NCI-H748 treated with DMSO at 0.1 percent for 48 hours (cell line): ENCODE results near the gene VMO1.

Source experiments
- DNase-seq: peaks from one replicate; lab custom pipeline; 2025; lab: John Stamatoyannopoulos, UW

VMO1 gene

DNA sequence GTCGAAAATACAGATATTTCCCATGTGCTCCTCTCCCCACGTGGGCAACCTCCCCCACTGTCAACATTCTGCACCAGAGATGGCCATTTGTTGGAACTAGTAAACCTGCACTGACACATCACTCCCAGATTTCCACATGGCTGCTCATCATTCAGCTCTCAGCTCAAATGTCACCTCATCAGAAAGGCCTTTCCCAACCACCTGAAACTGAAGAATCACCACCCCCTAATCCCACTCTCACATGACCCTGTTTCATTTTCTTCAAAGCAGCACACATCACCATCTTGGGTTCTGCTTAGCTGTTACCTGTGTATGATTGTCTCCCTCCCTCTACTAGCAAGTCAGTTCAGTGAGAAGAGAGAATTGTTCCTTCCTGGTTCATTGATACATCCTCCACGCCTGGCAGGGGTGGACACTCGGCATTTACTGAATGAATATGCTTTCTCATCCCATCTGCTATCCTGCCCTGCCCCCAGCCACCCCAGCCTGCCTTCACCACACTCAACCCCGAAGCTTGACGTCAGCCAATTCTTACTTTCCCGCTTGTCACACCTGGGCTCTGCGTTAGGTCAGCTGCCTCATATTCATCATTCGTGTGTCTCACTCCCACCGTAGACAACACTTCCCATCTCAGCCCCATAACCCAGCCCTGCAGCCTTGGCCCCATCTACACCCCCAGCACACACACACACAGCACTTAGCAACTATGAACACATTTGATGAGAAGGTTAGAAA, 14.5 kb upstream of the VMO1 start:
- DNase-seq: no peak

DNA sequence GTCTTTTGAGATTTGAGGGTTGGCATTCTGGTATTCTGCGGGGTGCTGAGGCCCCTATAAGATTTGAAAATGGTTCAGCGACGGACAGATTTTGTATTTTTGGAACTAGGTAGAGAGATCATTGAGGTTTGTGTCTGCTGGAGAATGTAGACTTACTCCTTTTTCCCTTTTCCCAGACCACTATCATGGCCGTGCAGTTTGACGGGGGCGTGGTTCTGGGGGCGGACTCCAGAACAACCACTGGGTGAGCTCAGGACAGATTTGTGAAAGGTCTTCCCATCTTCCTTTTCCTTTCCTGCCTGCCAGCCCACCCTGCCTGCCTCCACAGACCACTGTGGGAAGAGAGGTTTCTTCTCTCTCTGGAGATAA, 10.4 kb upstream of the VMO1 start:
- DNase-seq: peak; percentile 29

DNA sequence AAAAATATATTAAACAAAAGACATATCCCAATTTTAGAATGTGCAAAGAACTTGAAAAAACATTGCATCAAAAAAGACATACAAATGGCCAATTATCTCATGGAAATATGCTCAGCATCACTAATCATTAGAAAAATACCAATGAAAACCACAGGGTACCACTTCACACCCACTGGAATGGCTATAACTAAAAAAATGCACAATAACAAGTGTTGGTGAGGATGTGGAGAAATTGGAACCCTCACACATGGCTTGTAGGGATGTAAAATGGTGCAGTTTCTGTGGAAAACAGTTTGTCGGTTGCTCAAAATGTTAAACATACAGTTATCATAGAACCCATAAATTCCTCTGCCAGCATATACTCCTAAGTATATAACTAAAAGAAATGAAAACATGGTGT, 9.0 kb upstream of the VMO1 start:
- no peak for DNase-seq

DNA sequence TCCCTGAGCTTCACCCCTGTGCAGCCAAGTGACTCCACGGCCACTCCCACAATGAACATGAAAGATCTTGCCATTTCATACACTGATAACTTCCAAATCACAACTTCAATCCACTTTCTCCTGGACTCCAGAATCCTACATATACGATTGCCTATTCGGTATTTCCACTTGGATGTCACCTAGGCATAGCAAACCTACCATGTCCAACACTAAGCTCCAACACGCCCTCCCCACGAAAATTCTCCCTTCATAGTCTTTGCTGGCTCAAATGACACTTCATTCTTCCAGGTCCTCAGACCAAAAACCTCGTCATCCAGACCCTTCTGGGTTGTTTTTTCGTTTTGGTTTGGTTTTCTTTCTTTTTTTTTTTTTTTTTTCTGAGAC, 4.5 kb upstream of the VMO1 start:
- DNase-seq: no peak

DNA sequence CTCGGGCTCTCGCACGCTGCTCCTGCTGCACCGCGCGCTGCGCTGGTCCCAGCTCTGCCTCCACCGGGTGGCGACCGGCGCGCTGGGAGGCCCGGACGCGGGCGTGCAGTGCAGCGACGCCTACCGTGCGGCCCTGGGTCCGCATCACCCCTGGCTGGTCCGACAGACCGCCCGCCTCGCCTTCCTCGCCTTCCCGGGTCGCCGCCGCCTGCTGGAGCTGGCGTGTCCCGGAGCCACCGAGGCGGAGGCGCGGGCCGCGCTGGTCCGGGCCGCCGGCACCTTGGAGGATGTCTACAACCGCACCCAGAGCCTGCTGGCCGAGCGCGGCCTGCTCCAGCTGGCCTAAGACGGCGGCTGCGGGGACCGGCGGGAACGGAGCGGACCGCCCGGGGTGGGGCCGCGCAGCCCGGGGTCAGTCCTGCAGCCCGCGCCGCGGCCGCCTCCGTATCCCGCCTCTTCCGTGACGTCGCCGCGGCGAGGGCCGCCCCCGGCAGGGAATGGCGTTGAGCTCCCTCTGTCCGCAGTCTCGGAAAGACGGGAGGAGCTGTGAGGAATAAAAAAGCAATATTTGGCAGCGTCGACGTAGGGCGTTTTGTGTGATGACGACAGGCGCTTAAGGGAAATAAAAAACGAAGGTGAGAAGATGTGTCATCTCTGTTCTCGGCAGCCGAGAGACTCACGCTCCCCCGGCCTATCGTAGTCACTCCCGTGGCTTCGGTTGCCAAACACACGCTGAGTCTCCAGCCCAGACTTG, 4.0 kb upstream of the VMO1 start:
- peak; percentile 64 for DNase-seq

DNA sequence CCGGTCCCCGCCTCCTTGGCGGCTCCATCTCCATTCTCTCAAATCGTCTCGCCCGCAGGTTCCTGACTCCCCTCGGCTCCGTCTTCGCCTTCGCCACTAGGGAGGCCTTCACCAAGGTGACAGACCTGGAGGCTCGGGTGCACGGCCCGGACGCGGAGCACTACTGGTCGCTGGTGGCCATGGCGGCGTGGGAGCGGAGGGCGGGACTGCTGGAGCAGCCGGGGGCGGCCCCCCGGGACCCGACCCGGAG, 3.5 kb upstream of the VMO1 start:
- DNase-seq: no peak

DNA sequence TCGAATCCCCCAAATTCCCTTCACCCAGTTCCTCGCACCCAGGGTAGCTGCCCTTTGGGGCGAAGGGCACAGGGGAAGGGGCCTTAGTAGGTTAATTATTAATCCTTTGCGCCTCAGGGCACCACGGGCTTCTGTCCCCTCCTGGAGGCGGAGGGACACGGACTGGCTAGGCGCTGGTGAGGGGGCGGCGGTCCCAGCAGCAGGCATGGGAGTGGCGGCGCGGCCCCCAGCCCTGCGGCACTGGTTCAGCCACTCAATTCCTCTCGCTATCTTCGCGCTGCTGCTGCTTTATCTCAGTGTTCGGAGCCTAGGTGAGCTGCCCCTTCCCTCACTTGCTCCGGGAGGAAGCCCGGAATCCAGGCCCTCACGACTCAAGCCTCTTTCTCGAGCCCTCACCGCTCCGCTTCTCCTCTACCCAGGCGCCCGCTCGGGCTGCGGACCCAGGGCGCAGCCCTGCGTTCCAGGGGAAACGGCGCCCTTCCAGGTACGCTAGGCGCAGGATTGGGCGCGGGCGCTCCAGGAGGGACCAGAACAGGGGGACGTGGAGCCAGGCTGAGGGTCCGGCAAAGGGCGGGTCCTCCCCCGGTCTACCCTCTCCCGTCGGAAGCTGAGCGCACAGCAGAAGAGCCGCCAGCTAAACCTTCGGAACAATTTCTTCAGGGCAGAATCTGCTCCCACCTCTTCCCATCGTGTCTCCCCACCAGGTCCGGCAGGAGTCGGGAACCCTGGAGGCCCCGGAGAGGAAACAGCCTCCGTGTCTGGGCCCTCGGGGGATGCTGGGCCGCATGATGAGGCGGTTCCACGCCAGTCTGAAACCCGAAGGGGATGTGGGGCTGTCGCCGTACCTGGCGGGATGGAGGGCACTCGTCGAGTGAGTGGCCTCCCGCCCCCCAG, 2.9 kb upstream of the VMO1 start, which contains the start of gene GLTPD2:
TSS of gene GLTPD2 (plus strand) at position 158 of the 894 bp plus-strand sequence. CDS start at position 206, 48 bp downstream.
- DNase-seq: no peak

DNA sequence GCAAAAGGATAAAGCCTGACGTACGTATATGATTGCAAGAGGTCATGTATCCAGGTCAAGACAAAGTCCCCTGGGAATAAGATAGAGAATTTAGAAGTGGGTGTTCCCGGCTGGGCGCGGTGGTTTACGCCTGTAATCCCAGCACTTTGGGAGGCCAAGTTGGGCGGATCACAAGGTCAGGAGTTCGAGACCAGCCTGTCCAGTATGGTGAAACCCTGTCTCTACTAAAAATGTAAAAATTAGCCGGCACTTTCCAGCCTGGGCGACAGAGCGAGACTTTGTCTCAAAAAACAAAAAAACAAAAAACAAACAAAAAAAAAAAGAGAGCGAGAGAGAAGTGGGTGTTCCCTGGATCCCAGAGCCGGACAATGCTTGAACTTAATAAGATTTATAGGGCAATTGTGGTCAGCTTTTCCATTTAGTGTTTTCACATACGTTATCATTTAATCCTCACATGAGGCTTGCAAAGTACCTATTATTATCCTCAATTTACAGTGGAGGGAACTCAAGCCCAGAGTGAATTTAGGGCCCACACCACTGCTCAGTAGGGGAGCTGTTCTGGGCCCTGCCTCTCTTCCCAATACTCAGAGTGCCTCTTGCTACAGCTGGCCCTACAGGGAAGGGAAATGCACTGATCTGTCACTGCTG, 2.1 kb upstream of the VMO1 start:
- no peak for DNase-seq

DNA sequence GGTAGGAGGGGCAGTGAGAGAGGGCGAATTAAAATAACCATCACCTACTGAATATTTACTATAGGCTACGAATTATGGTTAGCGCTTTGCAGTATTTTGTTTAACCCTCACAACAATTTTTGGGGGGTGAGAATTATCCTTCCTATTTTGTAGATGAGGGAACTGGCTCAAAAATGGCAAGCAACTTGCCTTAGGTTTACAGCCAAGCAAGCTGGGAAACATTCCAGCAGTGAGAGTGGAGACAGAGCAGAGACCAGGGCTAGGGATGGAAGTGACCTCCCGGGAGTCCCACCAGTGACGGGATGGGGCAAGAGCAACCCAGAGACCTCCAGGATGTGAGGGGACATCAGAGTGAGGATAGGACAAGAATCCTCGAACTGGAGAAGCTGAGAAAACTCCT, 352 bp upstream of the VMO1 start:
- no peak for DNase-seq

DNA sequence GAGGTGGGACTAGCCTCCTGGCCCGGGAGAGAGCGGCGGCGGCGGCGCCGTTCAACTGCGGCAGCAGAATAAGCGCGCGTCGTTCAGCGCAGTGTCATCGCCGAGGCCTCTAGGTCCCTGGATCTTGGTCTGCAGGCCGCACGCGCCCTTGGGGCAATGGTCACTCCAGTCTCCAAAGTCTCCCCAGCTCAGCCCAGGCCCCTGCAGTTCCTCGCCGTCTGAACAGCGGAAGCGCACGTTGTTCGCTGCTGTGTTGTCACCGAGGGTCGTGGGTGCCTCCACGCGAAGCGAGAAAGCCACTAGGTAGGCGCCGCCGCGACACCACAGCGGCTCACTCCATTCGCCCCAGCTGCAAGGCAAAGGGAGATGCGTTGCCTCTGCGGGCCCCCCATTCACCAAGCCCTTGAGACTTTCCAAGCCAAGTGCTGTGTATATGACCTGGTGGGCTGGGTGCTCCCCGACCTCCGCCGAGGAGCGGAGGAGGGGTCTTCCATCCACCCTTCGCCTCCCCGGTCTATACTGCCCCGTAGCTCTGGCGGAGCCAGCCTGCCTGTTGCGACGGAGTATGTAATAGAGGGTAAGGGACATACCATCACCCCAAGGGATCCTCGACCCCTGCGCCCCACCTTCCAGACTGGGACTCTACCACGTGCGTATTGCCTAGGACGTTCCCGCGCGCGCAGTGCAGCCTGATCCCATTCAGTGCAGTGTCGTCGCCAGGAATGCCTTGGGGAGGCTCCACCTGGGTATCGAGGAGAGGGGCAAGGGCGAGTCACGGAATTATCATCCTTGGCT, 656 bp downstream of the VMO1 start:
- no peak for DNase-seq

DNA sequence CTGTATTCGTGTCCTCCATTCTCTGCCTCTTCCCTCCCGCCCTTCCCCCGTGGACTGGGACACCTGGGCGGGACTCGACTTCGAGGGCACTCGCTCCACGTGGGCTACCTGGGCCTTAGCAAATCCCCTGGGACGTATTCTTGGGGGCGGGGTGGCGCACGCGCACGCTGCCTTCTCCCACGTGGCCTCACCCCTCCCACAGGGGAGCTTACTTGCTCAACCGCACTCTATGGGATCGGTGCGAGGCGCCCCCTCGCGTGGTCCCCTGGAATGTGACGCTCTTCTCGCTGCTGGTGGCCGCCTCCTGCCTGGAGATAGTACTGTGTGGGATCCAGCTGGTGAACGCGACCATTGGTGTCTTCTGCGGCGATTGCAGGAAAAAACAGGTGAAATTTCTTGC, 3.5 kb downstream of the VMO1 start:
- DNase-seq: no peak

DNA sequence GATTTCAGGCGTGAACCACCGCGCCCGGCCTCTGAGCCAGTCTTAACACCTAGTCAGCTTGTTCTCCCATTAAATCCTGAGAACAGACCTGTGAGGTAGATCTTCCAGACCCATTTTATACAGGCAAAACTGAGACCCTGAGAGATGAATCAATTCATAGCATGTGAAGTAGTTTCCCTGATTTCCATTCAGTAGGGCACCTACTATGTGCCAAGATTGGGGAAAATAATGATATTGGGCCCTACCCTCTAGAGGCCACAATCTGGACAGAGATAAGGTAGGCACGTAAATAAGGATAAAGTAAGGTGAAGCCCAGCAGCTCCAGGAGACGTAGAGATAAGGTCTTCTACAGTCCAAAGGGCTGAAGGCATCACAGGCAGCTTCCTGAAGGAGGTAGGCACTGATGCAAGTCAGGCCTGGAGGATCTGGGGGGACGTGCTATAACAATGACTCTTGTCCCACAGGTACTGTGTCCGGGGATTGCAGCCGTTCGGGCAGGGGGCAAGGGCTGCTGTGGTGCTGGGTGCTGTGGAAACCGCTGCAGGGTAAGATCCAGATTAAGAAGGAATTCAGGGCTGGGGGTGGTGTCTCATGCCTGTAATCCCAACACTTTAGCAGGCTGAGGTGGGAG, 5.7 kb downstream of the VMO1 start:
- no peak for DNase-seq

DNA sequence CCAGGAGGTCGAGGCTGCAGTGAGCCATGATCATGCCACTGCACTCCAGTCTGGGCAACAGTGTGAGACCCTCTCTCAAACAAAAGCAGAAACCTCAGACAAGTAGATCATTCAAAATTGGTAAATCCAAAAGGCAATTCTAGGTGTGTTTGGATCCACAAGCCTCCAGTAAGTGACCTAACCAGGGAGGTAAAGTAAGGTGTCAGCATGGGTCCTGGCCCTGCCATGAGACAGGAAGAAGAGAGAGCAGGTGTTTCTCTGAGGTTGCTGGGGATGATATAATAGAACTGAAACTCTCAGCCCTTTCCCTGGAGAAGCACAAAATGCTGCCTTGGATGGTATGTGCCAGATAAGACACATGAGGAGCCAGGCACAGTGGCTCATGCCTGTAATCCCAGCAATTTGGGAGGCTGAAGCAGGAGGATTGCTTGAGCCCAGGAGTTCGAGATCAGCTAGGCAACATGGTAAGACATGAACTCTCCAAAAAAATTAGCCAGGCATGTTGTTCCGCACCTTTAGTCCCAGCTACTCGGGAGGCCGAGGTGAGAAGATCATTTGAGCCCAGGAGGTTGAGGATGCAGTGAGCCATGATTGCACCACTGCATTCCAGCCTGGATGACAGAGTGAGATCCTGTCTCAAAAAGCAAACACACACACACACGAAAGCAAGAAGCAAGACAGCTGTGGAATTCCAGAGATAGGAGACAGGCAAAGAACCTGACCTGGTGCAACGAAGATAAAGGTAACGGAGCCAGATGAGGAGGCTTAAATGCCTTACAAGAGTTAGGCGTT, 8.0 kb downstream of the VMO1 start:
- no peak for DNase-seq

DNA sequence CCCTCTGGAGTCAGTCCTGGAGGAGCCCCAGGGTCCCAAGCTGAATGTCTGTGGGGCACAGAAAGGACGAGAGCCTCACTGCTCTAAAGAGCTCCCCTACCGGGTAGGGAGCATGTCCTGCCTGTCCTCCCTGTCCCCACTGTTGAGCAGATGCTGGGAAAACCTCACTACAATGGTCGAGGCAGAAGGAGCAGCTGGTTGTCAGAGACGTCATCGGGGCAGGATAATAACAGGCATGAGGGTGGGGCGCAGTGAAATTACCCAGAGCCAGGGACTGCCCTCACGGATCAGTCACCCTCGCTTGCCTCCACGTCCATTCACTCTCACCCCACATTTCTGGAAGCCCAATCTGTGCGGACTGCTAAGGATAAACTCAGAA, 13.9 kb downstream of the VMO1 start:
- no peak for DNase-seq

DNA sequence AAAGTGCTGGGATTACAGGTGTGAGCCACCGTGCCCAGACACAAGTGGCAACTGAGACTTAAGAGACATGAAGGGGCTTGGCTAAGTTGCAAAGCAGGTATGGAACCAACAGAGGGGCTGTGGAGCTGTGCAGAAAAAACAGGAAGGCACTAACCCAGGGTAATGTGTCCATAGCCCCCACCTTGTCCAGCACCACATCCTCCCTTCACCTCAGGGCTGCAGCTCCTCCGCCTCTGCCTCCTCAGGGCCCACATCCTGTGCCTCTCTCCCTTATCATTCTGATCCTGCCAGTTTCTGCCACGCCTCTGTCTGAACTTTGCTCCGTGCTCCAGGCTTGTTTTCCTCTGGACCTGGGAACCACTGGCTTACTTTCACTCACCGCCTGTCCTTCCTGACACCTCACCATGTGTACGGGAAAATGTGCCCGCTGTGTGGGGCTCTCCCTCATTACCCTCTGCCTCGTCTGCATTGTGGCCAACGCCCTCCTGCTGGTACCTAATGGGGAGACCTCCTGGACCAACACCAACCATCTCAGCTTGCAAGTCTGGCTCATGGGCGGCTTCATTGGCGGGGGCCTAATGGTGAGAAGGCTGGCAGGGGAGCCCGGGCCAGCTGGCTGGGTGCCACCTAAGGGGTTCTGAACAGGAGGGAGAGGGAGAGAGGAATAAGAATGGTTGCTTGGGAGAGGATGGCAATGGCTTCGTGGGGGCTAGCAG, 14.5 kb downstream of the VMO1 start, which contains the start of gene TM4SF5:
TSS of gene TM4SF5 (plus strand) at position 368 of the 716 bp plus-strand sequence. CDS start at position 405, 37 bp downstream.
- DNase-seq: no peak

DNA sequence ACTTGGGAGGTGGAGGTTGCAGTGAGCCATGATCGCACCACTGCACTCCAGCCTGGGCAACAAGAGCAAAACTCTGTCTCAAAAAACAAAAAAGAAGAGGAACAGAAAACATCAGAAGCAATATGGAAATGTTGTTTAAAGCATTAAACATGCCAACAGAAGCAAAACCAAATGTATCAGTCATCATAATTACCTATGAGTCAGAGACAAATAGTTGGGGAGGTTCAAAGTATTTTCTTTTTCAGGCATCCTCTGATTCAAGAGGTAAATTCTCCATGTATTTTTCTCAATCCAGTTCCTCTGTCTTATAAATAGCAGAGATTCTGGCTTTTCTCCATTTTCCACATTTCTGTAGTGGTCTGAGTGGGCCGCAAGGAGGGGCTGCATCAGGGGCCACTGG, 16.5 kb downstream of the VMO1 start:
- DNase-seq: no peak

DNA sequence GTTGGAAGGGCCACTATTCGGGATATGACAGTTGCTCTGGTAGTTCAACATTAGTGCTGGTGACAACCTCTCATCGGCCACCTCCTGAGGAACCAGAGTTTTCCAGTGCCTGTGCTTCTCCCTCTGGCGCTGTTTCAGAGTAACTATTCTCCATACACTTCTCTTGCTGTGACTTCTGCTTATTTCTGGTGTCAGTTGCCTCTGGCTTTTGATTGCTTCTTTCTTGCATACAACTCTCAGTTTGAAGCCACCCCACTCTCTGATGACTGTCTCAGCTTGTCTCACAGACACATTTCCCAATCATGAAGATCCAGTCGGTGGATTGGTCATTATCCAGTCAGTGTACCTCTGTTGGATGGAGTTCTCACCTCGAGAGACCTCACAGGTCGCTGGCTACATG, 17.9 kb downstream of the VMO1 start:
- DNase-seq: no peak

DNA sequence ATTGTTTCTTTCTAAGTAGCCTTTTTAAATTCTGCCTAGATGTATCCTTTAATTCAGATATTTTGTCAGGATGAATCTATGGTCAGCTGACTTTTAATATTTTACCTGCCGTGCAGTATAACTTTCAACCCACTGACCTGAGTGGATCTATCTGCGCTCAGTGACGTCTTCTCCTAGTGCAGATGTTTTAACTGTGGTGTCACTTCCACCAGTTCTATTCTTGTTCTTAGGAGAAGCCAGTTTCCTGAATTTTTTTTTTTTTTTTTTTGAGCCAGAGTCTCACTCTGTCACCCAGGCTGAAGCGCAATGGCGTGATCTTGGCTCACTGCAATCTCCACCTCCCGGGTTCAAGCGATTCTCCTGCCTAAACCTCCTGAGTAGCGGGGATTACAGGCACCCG, 19.4 kb downstream of the VMO1 start:
- DNase-seq: no peak

DNA sequence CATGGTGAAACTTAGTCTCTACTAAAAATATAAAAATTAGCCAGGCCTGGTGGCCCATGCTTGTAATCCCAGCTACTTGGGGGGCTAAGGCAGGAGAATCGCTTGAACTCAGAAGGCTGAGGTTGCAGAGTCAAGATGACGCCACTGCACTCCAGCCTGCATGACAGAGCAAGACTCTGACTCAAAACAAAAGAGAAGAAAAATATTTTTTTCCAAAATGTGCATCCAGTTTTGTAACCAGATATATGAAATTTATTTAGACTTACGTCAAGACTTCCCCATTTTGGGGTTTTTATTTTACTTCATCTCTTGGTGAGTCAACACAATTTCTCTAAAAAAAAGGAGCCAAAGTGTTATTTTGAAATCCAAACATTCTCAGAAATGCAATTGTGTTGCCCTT, 20.0 kb downstream of the VMO1 start:
- no peak for DNase-seq

DNA sequence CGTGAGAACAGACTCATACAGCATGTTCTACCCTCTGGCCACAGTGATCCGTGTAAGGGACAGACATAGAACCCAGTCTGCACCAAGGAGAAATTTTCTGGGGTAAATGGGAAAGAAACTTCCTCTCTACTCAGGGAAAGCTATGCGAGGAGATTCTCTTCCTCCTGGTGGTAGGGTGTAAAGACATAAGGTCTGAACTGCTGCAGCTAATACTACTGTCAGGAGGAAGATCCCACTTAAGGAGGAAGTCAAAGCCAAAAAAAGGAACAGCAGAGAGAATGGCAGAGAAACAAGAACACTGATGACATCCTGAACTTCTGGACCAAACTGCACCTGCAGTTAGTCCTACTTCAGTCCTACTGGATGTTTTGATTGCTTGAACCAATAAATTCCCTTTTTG, 21.6 kb downstream of the VMO1 start:
- DNase-seq: no peak
